Memory B cell (primary cell): Measurements from ENCODE around the gene MYO18A.

Experiments used
- ATAC-seq: fragments of 150-1000 bp; cut with Tn5 transposase; 2 replicates; pipeline ENCODE4 v1.10.0; 2021; ENCODE audit warnings: low read depth, mild to moderate bottlenecking, moderate library complexity
- DNase-seq, 2 donors: peaks; one replicate each; pipeline ENCODE4 v3.0.0; 2022; ENCODE audit warnings: low spot score in 2 of 2
- H3K27ac Mint-ChIP-seq: one replicate; pipeline ENCODE4 v1.8.0; 2022; ENCODE audit warnings: mild to moderate bottlenecking, moderate library complexity, mixed read lengths
- H3K27me3 Mint-ChIP-seq: one replicate; pipeline ENCODE4 v1.8.0; 2022; ENCODE audit warnings: mixed read lengths
- H3K36me3 Mint-ChIP-seq: one replicate; pipeline ENCODE4 v1.8.0; 2022; ENCODE audit warnings: mild to moderate bottlenecking, mixed read lengths
- H3K4me1 Mint-ChIP-seq: one replicate; pipeline ENCODE4 v1.8.0; 2022; ENCODE audit warnings: mixed read lengths
- H3K4me3 Mint-ChIP-seq: one replicate; pipeline ENCODE4 v1.8.0; 2022; ENCODE audit warnings: mild to moderate bottlenecking, moderate library complexity, mixed read lengths
- H3K9me3 Mint-ChIP-seq: one replicate; pipeline ENCODE4 v1.8.0; 2022; ENCODE audit warnings: mixed read lengths

MYO18A gene

DNA sequence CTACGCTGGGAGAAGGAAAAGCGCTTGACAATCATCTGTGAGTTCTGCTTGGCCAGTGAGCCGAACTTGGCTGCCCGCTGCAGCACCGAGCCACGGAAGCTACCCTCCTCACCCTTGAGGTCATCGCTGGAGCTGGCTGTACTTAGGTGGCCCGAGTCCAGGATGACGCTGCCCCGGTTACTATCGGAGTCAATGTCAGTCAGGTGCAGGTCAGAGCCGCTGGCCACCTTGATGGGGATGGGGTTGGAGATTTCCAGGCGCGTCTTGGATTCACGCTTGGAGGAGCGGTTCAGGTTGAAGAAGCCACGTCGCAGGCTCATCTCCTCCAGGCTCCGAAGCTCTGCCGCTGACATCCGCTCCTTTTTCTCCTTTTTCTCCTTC lies 13.7 kb downstream of the MYO18A start:
- ATAC-seq (no peak), DNase-seq (no peak)
- peaks cover 10% of the 10 kb centered on the region for H3K36me3 Mint-ChIP-seq
- H3K9me3 Mint-ChIP-seq: no peaks in the 10 kb centered on the region
- H3K4me1 Mint-ChIP-seq: no peaks in the 10 kb centered on the region
- no peak overlapping the region for H3K27ac Mint-ChIP-seq
- no peak overlapping the region for H3K4me3 Mint-ChIP-seq
- no peaks in the 10 kb centered on the region for H3K27me3 Mint-ChIP-seq

- Mint-ChIP-seq H3K36me3 (peaks cover 10% of the 10 kb centered on the region), H3K27me3 (no peaks in the 10 kb centered on the region), H3K9me3 (no peaks in the 10 kb centered on the region), H3K27ac (no peak overlapping the region), H3K4me1 (no peaks in the 10 kb centered on the region), H3K4me3 (no peak overlapping the region)
- DNase-seq (no peak), ATAC-seq (no peak)
Measured at GRCh38 chr17:29165800-29166506, 14.2 kb downstream of the MYO18A start.

DNA sequence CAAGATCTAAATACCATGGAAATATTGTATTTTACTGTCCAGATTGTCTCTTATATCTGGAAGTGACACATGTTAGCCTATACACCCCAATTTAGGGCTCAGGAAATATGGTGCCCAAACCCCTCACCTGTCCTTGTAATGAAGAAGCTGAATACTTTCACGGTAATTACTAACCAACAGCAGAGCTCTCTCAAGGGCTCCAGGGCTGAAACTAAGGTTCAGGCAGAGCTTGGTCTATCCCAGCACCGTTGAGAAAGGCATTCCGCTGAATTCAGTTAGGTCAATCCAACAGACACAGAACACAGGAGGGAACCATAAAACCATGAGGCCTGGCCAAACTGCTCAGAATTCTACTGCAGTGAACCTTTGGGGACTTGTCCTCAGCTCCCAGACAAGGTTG lies 14.9 kb downstream of the MYO18A start:
- no peaks in the 10 kb centered on the region for H3K27me3 Mint-ChIP-seq
- ATAC-seq (no peak), DNase-seq (no peak)
- no peak overlapping the region for H3K4me3 Mint-ChIP-seq
- H3K36me3 Mint-ChIP-seq: peaks cover 10% of the 10 kb centered on the region
- no peaks in the 10 kb centered on the region for H3K9me3 Mint-ChIP-seq
- H3K27ac Mint-ChIP-seq: no peak overlapping the region
- no peaks in the 10 kb centered on the region for H3K4me1 Mint-ChIP-seq

DNA sequence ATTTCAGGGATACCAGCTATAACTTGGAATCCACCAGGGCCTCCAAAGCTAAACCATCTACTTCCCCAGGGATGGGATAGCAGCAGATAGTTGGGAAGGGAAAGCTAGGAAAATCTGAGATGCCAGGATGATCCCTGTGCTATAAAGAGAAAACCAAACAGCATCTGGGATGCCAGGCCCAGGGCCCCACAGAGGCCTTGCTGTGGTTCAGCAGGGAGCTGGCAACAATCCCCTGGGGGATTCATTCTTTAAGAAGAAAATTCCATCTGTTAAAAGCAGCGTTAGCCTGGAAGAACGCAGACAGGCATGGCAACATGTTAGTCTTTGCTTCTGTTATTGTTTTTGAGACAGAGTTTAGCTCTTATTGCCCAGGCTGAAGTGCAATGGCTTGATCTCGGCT lies 16.6 kb downstream of the MYO18A start:
- H3K27ac Mint-ChIP-seq: no peak overlapping the region
- ATAC-seq (no peak), DNase-seq (no peak)
- H3K4me1 Mint-ChIP-seq: peaks cover 9% of the 10 kb centered on the region
- H3K4me3 Mint-ChIP-seq: no peak overlapping the region
- H3K36me3 Mint-ChIP-seq: peaks cover 10% of the 10 kb centered on the region
- no peaks in the 10 kb centered on the region for H3K9me3 Mint-ChIP-seq
- H3K27me3 Mint-ChIP-seq: no peaks in the 10 kb centered on the region

- Mint-ChIP-seq H3K9me3 (no peaks in the 10 kb centered on the region), H3K4me3 (no peak overlapping the region), H3K27ac (no peak overlapping the region), H3K36me3 (peaks cover 10% of the 10 kb centered on the region), H3K4me1 (peaks cover 9% of the 10 kb centered on the region), H3K27me3 (no peaks in the 10 kb centered on the region)
- no peak for DNase-seq
- ATAC-seq: no peak
Measured at GRCh38 chr17:29162909-29163341, 17.3 kb downstream of the MYO18A start.

- H3K4me3 Mint-ChIP-seq: no peak overlapping the region
- no peak overlapping the region for H3K27ac Mint-ChIP-seq
- peaks cover 10% of the 10 kb centered on the region for H3K36me3 Mint-ChIP-seq
- DNase-seq: no peak
- peaks cover 9% of the 10 kb centered on the region for H3K4me1 Mint-ChIP-seq
- no peaks in the 10 kb centered on the region for H3K9me3 Mint-ChIP-seq
- ATAC-seq: no peak
- no peaks in the 10 kb centered on the region for H3K27me3 Mint-ChIP-seq
Measured at GRCh38 chr17:29162082-29162908, 17.9 kb downstream of the MYO18A start.

- no peak for DNase-seq
- Mint-ChIP-seq H3K27ac (no peak overlapping the region), H3K4me1 (peaks cover 9% of the 10 kb centered on the region), H3K27me3 (no peaks in the 10 kb centered on the region), H3K9me3 (no peaks in the 10 kb centered on the region), H3K4me3 (no peak overlapping the region), H3K36me3 (peaks cover 6% of the 10 kb centered on the region)
- ATAC-seq: no peak
Measured at GRCh38 chr17:29160253-29160652, 19.9 kb downstream of the MYO18A start.

- DNase-seq (no peak), ATAC-seq (no peak)
- Mint-ChIP-seq H3K27ac (no peak overlapping the region), H3K4me1 (peaks cover 9% of the 10 kb centered on the region), H3K27me3 (no peaks in the 10 kb centered on the region), H3K36me3 (peaks cover 1% of the 10 kb centered on the region), H3K4me3 (no peak overlapping the region), H3K9me3 (no peaks in the 10 kb centered on the region)
Measured at GRCh38 chr17:29159306-29159860, 20.8 kb downstream of the MYO18A start.

GRCh38 chr17:29158488-29159275 lies 21.5 kb downstream of the MYO18A start:
- Mint-ChIP-seq H3K4me3 (no peak overlapping the region), H3K4me1 (peaks cover 9% of the 10 kb centered on the region), H3K27ac (peak overlapping the region; percentile 5), H3K9me3 (no peaks in the 10 kb centered on the region), H3K27me3 (no peaks in the 10 kb centered on the region), H3K36me3 (no peaks in the 10 kb centered on the region)
- DNase-seq (no peak), ATAC-seq (no peak)

- no peaks in the 10 kb centered on the region for H3K9me3 Mint-ChIP-seq
- ATAC-seq (no peak), DNase-seq (no peak)
- no peak overlapping the region for H3K4me3 Mint-ChIP-seq
- no peak overlapping the region for H3K27ac Mint-ChIP-seq
- H3K36me3 Mint-ChIP-seq: no peaks in the 10 kb centered on the region
- no peaks in the 10 kb centered on the region for H3K27me3 Mint-ChIP-seq
- peaks cover 9% of the 10 kb centered on the region for H3K4me1 Mint-ChIP-seq
Measured at GRCh38 chr17:29158096-29158487, 22.1 kb downstream of the MYO18A start.

DNA sequence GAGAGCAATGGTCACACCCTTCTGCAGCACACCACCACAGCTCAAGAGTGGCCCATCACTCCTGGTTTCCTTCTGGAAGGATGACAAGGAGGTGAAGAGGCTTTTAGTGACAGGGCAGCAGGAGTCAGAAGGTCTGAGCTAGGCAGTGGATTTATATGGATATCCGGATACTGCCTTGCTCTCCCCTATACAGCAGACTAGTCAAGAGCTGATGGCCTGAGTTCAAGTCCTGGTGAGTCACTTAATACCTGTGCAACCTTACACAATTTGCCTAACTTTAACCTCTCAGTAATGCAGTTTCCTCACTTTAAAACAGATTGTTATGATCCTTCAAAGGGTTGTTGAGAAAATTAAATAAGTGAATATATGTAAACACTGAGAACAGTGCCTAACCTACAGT lies 22.9 kb downstream of the MYO18A start:
- no peaks in the 10 kb centered on the region for H3K36me3 Mint-ChIP-seq
- no peaks in the 10 kb centered on the region for H3K9me3 Mint-ChIP-seq
- no peak overlapping the region for H3K27ac Mint-ChIP-seq
- H3K27me3 Mint-ChIP-seq: no peaks in the 10 kb centered on the region
- ATAC-seq: no peak
- DNase-seq: no peak
- H3K4me3 Mint-ChIP-seq: no peak overlapping the region
- H3K4me1 Mint-ChIP-seq: peaks cover 9% of the 10 kb centered on the region

DNA sequence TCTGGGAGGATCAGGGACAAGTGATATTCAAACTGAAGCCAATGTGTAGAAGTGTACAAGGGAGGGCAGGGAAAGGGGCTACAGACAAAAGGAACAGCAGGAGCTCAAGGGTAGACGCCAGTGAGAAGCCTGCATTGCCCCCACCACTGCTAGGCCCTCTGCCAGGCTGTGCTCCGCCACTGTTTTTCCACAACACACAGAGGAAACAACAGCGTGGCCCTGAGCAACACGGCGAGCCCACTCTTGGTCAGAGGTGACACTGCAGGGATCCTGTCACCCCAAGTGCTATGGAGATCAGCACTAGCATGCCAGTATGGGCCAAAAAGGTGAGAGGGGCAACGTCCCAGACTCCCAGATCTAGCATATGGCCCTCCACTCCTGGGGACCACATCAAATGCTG lies 23.4 kb downstream of the MYO18A start:
- DNase-seq (no peak), ATAC-seq (no peak)
- Mint-ChIP-seq H3K36me3 (no peaks in the 10 kb centered on the region), H3K4me1 (peaks cover 9% of the 10 kb centered on the region), H3K27ac (no peak overlapping the region), H3K9me3 (no peaks in the 10 kb centered on the region), H3K4me3 (no peak overlapping the region), H3K27me3 (no peaks in the 10 kb centered on the region)

- no peak overlapping the region for H3K27ac Mint-ChIP-seq
- peaks cover 9% of the 10 kb centered on the region for H3K4me1 Mint-ChIP-seq
- H3K36me3 Mint-ChIP-seq: no peaks in the 10 kb centered on the region
- DNase-seq (no peak), ATAC-seq (no peak)
- H3K4me3 Mint-ChIP-seq: no peak overlapping the region
- H3K27me3 Mint-ChIP-seq: no peaks in the 10 kb centered on the region
- no peaks in the 10 kb centered on the region for H3K9me3 Mint-ChIP-seq
Measured at GRCh38 chr17:29155966-29156338, 24.2 kb downstream of the MYO18A start.
